GM04503 (cell line): ENCODE data around the gene REV1.
"Not testable (repeated sequence)": the region's sequence is repeated elsewhere in the genome, so short reads cannot be mapped to it uniquely, and the experiment has no call there.

Source experiments
- DNase-seq: peaks from one replicate; pipeline ENCODE4 v3.0.0-alpha.2; 2012; ENCODE audit warnings: low read depth

REV1 gene

DNA sequence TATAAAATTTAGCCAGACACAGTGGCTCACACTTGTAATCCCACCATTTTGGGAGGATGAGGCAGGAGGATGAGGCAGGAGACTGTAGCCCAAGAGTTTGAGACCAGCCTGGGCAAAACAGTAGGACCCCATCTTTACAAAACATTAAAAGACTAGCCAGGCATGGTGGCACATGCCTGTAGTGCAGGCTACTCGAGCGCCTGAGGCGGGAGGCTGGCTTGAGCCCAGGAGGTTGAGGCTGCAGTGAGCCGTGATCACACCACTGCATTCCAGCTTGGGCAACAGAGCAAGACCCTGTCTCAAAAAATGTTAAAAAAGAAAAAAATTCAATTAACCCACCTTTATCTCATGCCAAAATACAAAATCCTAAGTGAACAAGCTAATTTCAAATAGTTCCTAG lies 4.0 kb downstream of the REV1 start:
- DNase-seq: no peak

DNA sequence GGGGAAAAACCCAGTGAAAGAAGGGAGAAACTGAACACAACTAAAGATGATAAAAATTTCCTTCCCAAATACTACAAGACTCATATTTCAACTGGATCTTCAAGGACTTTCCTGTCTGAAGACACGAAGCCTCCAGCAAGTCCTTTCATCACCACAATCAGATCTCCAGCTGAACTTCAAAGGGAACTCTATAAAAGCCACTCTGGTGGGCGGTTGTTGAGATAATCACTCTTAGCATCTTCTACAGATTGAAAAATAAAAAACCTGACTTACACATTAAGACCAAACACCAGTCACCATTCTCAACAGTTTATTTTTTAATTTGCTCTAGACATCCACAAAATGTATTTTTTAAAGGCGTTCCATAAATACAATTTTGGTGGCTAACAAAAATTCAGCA lies 4.4 kb downstream of the REV1 start:
- DNase-seq: no peak

- DNase-seq: no peak
Measured at GRCh38 chr2:99484205-99484604, 5.6 kb downstream of the REV1 start.

- no peak for DNase-seq
Measured at GRCh38 chr2:99481941-99482340, 7.9 kb downstream of the REV1 start.

GRCh38 chr2:99481527-99481926 lies 8.3 kb downstream of the REV1 start:
- no peak for DNase-seq

DNA sequence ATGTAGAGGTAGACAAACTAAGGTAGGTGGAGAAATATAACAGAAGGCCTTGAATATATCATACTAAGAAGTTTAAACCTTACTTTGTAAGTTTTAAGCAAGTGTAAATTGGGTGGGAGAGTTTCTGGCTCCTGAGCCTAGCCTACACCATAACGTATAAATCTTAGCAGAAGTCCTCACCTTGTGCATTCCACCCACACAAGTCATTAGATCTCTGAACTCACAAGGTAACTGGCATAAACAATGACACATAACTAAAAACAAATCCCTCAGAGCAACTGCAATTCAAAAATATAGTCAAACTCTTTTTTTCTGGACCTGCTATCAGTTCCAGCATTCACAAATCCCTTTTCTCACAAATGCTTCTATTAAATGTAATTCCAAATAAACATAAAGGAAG lies 9.4 kb downstream of the REV1 start:
- DNase-seq: no peak

DNA sequence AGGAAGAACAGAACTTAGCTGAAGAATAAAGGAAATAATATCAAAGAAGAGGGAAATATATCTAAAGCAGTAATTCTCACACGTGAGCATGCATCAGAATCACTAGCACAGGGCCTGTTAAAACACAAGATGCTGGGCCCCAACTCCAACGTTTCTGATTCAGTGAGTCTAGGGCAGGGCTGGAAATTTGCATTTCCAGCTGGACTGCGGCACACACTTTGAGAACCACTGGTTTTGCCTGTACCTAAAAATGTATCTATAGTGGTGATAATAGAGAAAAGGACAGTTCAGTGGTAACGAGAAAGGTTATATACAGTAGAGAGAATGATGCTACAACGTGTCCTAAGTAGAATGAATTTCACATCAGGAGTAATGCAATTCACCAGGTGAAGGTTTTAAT lies 11.2 kb downstream of the REV1 start:
- DNase-seq: no peak

DNA sequence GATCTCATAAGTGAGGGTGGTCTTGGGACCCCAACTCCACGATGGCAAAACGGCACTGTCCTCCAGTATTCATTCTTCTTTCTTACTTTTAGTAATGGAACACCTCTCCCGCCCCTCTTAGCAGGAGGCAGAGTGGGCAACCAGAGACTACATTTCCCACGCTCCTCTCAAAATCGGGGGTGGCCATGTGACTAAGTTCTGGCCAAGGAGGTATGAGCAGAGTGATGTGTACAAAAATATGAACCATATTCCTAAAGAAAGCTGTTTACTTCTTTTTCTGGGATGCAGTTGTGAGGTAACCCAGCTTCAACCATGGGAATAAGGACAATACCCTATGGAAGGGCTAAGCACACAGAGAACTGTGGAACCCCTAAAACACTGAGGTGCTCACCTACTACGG lies 12.8 kb downstream of the REV1 start:
- DNase-seq: no peak

DNA sequence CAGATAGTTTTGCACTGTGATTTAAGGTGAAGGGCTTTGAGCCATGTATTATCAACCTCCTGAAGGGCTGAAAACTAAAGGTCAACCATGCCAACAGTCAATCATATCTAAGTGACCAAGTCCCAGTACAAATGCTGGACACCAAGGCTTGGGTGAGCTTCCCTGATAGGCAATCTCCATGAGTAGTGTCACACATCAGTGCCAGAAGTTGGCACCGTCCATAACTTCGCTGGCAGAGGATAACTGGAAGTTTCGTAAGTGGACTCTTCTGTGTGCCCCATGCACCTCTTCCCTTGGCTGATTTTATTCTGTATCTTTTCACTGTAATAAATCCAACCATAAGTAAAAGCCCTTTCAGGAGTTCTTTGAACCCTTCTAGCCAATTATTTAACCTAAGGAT lies 13.2 kb downstream of the REV1 start:
- no peak for DNase-seq

GRCh38 chr2:99475095-99475494 lies 14.7 kb downstream of the REV1 start:
- DNase-seq: not testable (repeated sequence)

- no peak for DNase-seq
Measured at GRCh38 chr2:99473518-99474083, 16.2 kb downstream of the REV1 start.

DNA sequence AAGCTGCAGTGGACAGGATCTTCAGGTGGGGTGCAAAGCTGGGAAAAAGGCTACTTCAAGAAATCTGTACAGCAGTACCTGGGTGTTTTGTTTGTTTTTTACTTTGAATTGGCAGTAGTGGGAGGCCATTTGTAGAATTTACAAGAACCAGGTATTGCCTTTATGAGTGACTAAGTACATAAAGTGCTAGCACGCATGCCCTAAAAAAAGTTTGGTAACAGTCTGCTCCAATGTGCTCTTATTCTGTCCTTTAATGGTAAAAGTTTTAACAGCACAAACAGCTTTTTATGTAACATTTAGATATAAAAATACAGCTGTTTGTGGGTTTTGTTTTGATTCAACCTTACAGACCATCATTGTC lies 17.2 kb downstream of the REV1 start:
- no peak for DNase-seq

DNA sequence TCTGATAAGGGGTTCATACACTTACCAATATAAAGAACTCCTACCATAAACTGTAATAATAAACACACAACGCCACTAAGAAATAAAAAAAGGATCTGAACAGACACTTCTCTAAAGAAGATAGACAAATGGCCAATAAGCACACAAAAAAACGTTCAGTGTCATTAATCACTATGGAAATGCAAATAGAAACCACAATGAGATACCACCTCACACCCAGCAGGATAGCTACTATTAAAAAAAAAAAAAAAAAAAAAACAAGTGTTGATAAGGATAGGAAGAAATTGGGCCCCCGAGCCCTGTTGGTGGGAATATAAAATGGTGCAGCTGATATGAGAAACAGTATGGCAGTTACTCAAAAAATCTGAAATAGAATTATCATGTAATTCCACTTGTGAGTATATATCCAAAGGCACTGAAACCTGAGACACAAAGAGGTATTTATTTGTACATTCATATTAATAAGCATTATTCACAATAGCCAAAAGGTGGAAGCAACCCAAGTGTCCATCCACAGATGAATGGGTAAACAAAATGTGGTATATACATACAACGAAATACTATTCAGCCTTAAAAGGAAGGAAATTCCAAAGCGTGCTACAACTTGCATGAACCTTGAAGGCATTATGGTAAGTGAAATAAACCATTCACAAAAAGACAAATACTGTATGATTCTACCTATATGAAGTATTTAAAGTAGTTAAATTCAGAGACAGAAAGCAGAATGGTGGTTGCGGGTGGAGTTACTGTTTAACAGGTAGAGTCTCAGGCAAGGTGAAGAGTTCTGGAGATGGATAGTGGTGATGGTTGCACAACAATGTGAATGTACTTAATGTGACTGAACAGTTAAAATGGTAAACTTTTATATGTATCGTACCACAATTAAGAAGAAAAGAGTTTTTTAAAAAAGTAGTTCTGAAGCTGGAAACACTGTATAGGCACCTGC lies 17.9 kb downstream of the REV1 start:
- DNase-seq: no peak

- no peak for DNase-seq
Measured at GRCh38 chr2:99470957-99471356, 18.9 kb downstream of the REV1 start.

- DNase-seq: not testable (repeated sequence)
Measured at GRCh38 chr2:99470459-99470858, 19.4 kb downstream of the REV1 start.

DNA sequence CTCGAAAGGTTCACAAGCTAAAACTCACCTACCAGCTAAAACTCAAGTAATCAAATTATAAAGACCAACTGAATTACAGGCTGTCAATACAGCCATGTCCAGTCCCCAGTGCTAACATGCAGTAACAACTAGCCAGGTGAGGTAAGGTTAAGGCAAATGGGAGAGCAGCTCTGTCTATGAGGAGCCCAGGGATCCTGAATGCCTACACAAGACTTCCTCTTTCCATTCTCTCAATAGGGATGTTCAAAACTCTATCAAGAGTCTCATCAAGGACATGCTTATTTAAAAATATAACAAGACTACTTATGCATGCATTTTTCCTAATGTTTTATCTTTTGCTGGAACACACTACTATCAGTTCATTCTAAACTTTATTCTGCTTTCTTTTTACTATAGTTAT lies 20.4 kb downstream of the REV1 start:
- DNase-seq: no peak

DNA sequence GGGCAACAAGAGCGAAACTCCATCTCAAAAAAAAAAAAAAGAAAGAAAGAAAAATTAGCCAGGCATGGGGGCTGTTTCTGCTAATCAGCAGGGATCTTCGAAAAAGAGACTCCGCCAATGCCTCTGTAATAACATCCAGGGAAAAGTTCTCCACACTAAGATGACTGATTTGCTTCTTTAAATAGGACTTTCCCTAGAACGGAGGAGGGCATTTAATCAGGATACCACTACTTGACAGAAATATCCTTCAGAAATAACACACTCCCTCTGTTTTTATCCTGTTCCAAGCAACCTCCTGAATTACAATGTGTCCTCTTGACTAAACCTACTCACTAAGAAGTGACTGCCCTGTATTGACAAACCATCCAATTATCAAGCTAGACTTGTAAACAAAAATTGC lies 21.7 kb downstream of the REV1 start:
- DNase-seq: no peak

DNA sequence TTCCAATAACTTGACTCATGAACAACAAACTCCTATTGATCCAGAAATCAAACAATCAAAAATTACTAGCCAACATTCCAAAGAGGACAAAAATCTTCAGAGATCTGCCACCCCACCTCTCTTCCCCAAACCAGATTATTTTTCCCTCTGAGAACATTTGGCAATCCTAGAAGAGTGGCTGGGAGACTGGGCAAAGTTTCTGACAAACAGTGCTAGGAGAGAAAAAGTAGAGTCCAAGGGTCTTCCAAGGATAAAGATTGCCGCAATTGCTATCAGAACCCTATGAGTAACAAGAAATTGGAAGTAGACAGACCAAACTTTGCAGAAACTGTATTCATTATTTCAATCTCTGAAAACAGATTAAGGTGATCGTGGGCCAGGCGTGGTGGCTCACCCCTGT lies 22.4 kb downstream of the REV1 start:
- DNase-seq: no peak

GRCh38 chr2:99461828-99462483 lies 27.9 kb downstream of the REV1 start:
- no peak for DNase-seq

DNA sequence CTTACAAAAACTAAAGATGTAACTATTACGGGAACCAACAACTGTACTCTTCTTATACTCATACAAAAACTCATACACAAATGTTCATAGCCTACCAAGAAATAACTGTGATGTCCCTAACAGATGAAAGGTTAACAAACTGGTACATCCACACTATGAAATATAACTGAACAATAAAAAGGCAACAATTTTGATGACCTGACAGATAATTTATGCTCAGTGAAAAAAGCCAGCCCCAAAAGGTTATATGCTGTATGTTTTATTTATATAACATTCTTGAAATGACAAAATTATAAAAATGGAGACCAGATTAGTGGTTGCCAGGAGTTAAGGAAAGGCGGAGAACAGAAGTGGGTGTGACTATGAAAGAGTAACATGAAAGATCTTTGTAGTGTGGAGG lies 31.3 kb downstream of the REV1 start:
- DNase-seq: no peak

DNA sequence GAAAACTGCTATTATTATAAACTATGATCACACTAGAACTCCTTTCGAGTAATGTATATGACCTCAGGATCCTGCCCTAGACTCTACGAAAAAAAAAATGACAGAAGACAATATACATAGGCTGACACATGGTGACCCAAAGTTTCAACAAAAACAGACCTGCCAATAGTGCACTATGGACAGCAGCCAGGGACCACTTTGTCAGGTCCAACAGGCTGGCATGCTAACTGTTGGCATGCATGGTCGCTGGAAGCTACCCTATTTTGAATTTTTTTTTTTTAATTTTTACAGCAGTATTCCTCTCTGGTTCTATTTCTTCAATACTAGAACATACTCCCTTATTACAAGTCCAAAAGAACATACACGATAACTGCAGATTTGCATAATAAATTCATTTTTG lies 38.1 kb downstream of the REV1 start:
- no peak for DNase-seq

GRCh38 chr2:99451280-99451679 lies 38.5 kb downstream of the REV1 start:
- no peak for DNase-seq

- DNase-seq: no peak
Measured at GRCh38 chr2:99450199-99450598, 39.6 kb downstream of the REV1 start.
